NCI-H460 (cell line): ENCODE data around the gene PRMT9. TPM values are rescaled to one million over a fixed set of nuclear protein-coding genes. Genes with fewer than 3 reads are reported as not detected.

ENCODE experiments used
- DNase-seq: peaks from one replicate; pipeline ENCODE4 v3.0.0-alpha.2; 2016; ENCODE audit warnings: low read depth; ENCODE audit errors: extremely low read depth
- total RNA-seq: library from RNA; depleted of rRNA; stranded (reverse); fragments of >200 nt; shearing (Covaris generic); gene quantifications from 2 replicates; pipeline ENCODE4 v1.2.3, GENCODE V29; 2014

PRMT9 gene
- total RNA-seq, 1 experiment from 2014 or later = 4.3 TPM

DNA sequence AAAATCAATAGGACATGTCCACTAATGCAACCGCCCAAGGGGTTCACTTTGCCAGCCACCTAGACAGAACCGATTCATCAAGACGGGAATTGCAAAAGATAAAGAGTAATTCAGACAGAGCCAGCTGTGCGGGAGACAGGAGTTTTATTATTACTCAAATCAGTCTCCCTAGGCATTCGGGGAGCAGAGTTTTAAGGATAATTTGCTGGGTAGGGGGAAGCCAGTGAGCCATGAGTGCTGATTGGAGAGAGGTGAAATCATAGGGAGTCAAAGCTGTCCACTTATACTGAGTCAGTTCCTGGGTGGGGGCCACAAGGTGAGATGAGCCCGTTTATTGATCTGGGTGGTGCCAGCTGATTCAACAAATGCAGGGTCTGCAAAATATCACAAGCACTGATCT lies 58.2 kb downstream of the PRMT9 start:
- no peak for DNase-seq

DNA sequence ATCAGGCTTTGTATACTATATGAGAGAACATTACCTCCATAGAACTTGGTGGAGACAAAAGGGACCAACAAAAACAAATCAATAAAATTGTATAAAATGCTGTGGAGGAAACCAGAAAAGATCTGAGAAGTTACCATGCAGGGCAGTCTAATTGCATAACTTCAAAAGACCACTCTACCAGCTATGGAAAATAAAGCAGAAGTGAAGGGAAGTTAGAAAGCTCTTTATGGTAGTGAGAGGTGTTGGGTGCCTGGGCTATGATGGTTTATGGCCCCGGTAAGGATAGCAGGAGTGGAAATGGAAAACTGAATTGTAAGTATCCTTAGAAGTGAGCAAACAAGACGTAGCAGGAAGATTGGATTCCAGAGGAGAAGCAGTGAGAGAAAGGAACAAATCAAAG lies 63.6 kb downstream of the PRMT9 start:
- DNase-seq = no peak

DNA sequence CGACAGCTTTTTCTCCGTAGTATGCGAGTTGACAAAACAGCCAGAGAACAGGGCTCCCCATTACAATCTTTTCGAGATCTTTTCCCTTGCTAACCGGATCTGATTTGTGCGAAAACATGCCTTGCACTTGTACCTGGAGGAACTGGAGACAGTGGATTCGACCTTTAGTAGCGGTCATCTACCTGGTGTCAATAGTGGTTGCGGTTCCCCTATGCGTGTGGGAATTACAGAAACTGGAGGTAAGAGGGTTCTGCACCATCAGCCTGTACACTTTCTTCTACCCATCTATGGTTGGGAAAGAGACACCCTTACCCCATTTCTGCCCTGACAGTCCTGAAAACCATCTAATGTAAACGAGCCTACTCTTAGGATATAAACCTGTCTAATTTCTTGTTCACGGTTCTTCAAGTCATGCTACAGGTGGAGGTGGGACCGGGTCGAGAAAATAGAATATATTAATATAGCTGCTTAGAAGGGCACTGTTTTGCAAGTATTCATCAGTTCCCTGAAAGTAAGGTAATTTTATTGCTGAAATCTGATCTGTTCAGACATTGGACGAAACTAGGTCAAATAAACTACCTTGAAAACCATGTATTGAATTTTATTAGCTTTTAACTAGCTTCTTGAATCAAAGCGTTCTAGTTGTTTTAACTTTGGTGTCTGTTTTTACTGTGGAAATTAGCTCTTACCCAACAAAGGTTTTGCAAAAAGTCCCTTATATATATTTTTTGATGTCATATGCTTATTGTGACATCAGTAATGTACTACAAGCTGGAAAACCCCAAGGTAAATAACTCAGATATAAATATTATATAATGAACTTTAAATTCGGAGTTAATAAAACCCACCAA lies 65.9 kb downstream of the PRMT9 start:
- no peak for DNase-seq

- DNase-seq = peak; percentile 92
Measured at GRCh38 chr4:147617173-147617840, 66.7 kb downstream of the PRMT9 start, which contains the start of gene TMEM184C. TSS of gene TMEM184C (plus strand) at chr4:147617397. CDS start at chr4:147617957, 560 bp downstream.

DNA sequence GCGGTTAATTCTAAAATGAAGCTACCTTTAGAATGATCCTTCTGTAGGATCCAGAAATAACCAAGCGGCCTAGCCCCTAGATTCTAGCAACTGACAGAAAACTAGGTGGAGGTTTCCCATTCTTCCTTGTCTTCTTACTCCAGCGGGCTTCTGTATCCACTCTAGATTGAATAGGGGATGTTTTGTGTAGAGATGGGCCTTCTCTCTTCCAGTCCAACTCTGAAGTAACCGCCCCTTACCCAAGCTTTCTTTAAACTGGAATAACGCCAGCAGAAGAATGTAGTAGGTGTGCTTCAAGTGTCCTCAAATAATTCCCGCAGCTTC lies 67.2 kb downstream of the PRMT9 start:
- no peak for DNase-seq

DNA sequence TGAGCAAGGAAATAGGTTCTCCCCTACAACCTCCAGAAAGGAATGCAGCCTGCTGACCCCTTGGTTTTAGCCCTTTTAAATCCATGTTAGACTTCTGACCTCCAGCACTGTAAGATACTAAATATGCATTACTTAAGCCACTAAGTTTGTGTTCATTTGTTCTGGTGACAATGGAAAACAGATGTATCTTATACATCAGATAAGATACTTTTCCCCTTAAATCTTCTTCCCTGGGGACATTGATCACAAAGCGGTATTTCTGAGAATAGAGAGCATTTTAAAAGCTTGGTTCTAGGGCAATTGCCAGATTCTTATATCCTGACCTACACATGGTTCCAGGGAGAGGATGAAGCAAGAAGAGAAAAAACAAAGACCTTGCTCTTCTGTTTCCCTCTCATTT lies 73.3 kb downstream of the PRMT9 start:
- DNase-seq = no peak

DNA sequence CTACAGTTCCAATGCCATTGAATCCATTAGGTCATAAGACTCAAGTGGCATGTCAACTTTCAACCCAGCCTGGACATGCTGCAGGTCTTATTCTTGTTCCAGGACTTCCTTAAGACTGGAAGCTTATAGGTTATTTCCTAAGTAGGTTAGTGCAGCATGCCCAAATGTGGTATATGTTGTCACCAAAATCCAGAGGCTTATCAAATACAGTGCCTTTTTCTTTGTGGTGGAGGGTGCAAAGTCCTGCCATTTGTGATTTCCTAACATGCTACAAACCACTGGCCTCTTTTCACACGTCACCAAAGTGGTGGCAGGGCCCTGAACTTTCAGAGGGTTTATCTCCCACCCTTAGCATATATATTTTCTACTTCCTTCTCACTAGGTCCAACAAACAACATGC lies 76.5 kb downstream of the PRMT9 start:
- no peak for DNase-seq

DNA sequence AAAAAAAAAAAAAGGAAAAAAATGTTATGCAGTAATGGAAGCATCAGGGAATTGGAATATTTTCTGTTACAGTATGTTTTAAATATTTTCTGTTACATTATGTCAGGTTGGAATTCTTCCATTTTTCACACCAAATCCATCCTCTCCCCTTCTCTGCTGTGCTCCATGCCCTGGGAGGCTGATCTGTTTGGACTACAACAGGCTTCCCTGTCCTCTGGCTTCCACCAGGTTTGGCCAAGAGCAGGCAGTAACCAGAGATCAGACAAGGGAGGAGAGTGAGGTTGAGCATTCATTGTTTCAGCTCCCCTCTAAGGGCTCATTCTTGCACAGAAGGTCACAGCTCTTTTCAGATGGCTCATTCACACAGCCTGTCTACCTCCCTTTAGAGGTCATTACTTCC lies 78.5 kb downstream of the PRMT9 start:
- no peak for DNase-seq

GRCh38 chr4:147599769-147600168 lies 84.2 kb downstream of the PRMT9 start:
- no peak for DNase-seq

DNA sequence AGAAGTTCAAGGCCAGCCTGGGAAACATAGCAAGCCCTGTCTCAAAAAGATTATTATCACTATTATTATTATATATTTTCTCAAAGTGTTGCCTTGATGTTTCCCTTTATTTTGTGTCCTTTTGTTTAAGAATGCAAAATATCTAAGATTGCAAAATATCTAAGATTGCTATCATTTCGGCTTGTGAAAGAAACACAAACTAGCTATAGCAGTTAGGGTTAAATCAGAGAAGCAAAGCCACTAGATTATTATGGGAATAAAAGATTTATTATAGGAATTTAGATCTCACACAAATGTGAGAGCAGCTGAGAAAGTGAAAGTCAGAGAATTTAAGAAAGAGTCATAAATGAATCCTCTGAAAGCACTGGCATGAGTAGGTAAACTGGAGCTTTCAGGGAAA lies 84.8 kb downstream of the PRMT9 start:
- DNase-seq = no peak

DNA sequence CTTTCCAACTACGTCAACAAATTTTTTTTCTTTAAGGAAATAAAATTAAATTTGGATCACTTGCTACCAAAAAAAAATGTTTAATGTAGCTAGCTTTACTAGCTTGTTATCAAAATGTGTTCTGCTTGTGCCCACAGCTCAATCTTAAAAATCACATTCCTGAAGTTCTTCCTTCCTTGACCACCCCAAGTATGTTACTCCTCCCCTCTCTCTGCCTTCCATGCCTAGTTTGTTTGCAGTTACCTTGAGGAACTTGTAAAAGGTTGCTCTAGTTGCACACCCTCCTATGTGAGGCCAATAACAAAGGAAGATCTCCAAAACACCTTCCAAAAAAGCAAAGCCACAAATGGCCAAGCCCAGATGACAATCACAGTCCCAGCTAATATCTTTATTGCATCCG lies 86.4 kb downstream of the PRMT9 start:
- no peak for DNase-seq

DNA sequence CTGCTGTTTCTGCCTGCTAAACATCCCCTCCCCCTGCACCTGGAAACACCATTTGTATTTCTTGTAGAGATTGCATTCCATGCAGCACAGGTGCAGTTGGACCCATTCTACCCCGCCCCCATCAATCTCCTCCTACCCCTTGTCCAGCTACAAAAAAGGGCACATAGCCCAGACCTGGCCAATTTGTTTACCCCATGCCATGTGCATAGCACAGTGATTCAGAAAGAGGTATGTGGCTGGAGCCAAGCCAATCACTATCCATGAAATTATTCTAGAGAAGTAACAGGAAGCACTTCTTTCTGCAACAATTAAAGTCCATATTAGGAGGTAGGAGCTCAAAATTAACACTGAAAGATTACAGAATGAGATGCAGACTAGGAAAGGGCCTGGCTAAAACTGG lies 87.0 kb downstream of the PRMT9 start:
- DNase-seq = no peak

DNA sequence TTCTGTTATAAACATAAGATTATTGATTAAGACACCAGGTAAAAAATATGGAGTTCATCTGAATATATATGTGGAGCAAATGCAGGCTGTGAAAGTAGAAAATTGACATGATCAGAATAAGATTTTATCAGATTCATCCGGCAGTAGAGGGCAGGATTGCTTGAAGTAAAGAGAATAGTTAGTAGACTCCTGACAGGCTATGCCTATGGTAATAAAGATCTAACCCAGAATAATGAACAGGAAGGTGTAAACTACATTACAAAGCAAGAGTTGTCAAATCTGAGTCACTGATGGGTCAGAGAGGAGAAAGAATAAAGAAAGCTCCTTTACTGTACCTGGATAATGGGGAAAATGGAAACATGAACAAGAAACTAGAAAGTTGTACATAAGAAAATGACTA lies 87.6 kb downstream of the PRMT9 start:
- DNase-seq = no peak

DNA sequence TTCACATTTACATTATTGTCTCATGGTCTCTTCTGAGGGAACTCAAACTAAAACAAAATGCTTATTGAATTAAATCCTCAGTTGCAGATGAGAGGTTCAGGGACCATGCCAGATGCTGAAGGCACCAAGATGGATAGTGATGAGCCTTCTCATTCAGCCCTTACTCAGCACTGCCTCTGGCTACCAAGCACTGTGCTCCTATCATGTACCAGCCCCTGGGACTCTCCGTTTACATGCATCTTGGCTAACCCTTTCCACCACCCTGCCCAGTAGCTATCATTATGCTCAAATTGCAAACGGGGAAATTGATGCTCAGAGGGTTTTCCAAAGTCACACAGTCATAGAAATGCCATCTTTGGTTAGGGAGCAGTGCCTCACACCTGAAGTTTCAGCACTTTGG lies 89.4 kb downstream of the PRMT9 start:
- DNase-seq = no peak

DNA sequence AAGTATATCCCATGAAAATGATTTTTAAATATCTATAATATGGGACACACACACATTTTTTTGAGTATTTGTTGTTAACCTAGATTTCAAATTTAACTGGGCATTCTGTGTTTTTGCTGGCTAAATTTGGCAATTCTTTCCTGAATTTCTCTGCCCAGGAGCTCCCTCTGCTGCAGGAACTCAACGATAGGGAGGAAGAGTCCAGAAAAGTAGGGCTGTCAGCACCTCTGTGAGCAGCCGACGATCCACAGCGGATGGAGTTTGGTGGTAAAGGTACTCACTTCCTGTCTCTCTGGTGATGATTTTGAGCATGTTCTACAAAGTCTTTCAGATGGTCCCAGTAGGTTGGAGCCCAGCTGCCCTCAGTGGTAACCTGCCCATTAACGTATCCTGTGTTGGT lies 89.9 kb downstream of the PRMT9 start:
- DNase-seq = no peak

DNA sequence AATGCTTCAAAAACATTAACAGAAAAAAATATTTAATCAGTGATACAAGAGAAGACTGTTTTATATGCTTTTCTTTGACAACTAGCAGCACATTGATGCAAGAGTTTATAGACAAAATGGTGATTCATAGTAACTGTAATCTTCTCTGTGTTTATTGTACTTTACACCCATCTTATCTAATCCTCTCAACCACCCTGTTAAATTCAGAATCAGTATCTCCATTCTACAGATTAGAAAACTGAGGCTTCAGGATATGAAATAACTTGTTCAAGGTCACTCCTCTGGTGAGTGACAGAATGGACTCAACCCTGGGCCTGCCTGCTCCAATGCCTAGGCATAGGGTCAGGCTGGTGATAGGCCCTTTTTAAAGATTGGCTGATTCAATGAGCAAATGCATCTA lies 92.9 kb downstream of the PRMT9 start:
- DNase-seq = no peak

- DNase-seq = peak; percentile 36
Measured at GRCh38 chr4:147590249-147590920, 93.6 kb downstream of the PRMT9 start.

DNA sequence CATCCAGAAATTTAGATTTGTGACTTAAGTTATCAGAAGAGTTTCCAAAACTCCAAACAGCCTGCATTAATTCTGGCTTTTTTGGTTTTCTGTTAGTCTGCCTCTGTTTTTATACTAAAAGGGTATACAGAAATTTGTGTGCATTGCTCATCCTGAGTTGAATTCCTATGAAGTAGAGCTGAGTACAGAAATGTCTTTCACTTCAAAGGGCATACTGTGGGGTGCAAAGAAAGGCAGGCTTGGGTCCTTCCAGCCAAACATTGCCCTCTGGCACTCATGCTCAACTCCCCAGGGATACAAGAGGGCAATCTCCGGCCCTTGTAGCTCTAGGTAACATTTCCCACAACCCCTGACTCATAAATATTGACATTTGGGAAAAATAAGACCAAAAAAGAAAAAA lies 94.4 kb downstream of the PRMT9 start:
- DNase-seq = no peak
